ENCODE data around the gene TEX26.

TEX26 gene

GRCh38 chr13:31001647-31002046 is 69.2 kb downstream of the TEX26 start:
- ChIA-PET CTCF (interaction anchor here (0.7 kb wide), 1 partner anchor 1020 kb away, joined by 9 read pairs; no protein-coding TSS in a partner anchor), POLR2A (ENCODE audit: low non-redundant PET) (no interaction called here)
- no peak for TF ChIP-seq CTCF (conservative IDR thresholded peaks at IDR 0.05; ENCODE audit: low read depth)
- no peak for DNase-seq (ENCODE audit: low spot score)
- no peak overlapping the region for H3K27ac ChIP-seq

DNA sequence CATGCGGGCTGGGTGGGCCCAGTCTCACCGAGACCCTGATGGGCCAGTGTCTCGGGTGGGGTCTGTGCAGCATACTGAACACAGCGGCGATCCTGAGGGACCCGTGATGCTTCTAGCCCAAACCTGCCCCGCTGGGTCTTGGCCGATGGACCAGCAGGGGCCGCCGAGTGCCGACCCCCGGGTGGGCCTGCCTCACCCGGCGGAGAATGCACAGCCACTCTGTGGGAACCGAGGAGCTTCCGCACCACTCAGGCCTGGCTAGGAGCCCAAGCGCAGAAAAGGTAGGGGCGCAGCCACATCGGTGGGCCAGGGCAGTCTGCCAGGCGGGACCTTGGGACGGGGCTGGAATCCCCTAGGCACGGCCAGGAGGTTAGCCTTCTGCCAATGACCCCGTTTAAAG is 72.6 kb downstream of the TEX26 start:
- no peak overlapping the region for H3K27ac ChIP-seq
- ChIA-PET CTCF (no interaction called here), POLR2A (ENCODE audit: low non-redundant PET) (no interaction called here)
- TF ChIP-seq CTCF (conservative IDR thresholded peaks at IDR 0.05; ENCODE audit: low read depth): no peak
- DNase-seq (ENCODE audit: low spot score): no peak

- H3K27ac ChIP-seq: no peak overlapping the region
- DNase-seq (ENCODE audit: low spot score): no peak
- ChIA-PET POLR2A (ENCODE audit: low non-redundant PET) (no interaction called here), CTCF (no interaction called here)
- no peak for TF ChIP-seq CTCF (conservative IDR thresholded peaks at IDR 0.05; ENCODE audit: low read depth)
Measured at GRCh38 chr13:31007417-31007816, 75.0 kb downstream of the TEX26 start.

DNA sequence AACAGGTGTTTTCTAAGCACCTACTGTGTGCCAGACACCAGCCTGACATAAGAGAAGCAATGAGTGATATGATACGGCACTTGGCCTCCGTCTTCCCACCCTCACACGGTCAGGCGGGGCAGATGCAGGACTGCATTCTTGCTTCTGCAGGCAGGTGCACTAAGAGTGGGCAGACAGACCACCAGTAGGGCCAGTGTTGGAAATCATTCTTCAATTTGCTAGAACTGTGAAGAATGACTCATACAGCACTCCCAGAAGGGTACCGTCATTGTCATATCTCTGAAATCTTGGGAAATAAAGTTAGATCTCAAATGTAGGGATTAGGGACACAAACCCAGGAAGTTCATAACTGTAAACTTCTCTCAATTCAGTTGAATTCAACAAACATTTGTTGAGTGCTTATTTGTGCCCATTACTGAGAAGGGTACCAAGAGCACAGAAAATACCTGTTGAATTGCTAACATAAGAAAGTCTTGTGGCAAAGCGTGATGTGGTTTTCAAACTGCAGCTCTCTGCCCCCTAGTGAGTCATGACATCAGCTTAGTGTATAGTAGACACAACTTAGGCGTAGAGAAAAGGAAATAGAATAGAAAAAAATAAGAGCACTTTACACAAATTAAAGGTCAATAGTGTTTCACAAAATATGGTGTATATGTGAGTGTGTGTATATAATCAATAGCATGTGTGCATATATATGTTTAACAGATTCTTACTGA is 76.1 kb downstream of the TEX26 start:
- TF ChIP-seq CTCF (conservative IDR thresholded peaks at IDR 0.05; ENCODE audit: low read depth): no peak
- ChIA-PET CTCF (interaction anchor here (0.6 to 0.7 kb wide), 3 partner anchors 14 to 859 kb away, joined by 3 read pairs; no protein-coding TSS in a partner anchor), POLR2A (ENCODE audit: low non-redundant PET) (no interaction called here)

GRCh38 chr13:31009166-31009565 is 76.7 kb downstream of the TEX26 start:
- TF ChIP-seq CTCF (conservative IDR thresholded peaks at IDR 0.05; ENCODE audit: low read depth): no peak
- CTCF ChIA-PET: interaction anchor here (0.6 to 0.7 kb wide), 2 partner anchors 13 to 213 kb away, joined by 3 read pairs; no protein-coding TSS in a partner anchor
- POLR2A ChIA-PET (ENCODE audit: low non-redundant PET): interaction anchor here (0.5 kb wide), 1 partner anchor 86 kb away, joined by 6 read pairs; no protein-coding TSS in a partner anchor
- no peak overlapping the region for H3K27ac ChIP-seq
- DNase-seq (ENCODE audit: low spot score): peak; percentile 25

More for the DNA sequence above, 76.1 kb downstream of the TEX26 start:
- no peak for DNase-seq (ENCODE audit: low spot score)
- H3K27ac ChIP-seq: no peak overlapping the region

GRCh38 chr13:31010296-31010695 is 77.8 kb downstream of the TEX26 start:
- no peak for DNase-seq (ENCODE audit: low spot score)
- POLR2A ChIA-PET (ENCODE audit: low non-redundant PET): no interaction called here
- TF ChIP-seq CTCF (conservative IDR thresholded peaks at IDR 0.05; ENCODE audit: low read depth): no peak
- H3K27ac ChIP-seq: no peak overlapping the region
- CTCF ChIA-PET: interaction anchor here (1.2 kb wide), 1 partner anchor 34 kb away, joined by 3 read pairs; no protein-coding TSS in a partner anchor

Measured in RWPE1 (cell line).